ENCODE data around the gene LRFN4. TPM values are rescaled to one million over a fixed set of nuclear protein-coding genes. Genes with fewer than 3 reads are reported as not detected.

LRFN4 gene
- total RNA-seq, 1 experiment from 2014 or later, result 70.3 TPM

GRCh38 chr11:66814678-66815077 lies 42.2 kb upstream of the LRFN4 start:
- no peaks in the 10 kb centered on the region for H3K27me3 Mint-ChIP-seq (ENCODE audit: low read depth)
- H3K36me3 Mint-ChIP-seq, result no peaks in the 10 kb centered on the region
- CTCF ChIA-PET, result no interaction called here
- POLR2A ChIA-PET, result no interaction called here
- H3K4me1 Mint-ChIP-seq, result peaks cover 29% of the 10 kb centered on the region
- ATAC-seq (no peak), DNase-seq (ENCODE audit: low spot score) (no peak)
- H3K27ac Mint-ChIP-seq, result no peak overlapping the region
- TF ChIP-seq, protein P1, sequence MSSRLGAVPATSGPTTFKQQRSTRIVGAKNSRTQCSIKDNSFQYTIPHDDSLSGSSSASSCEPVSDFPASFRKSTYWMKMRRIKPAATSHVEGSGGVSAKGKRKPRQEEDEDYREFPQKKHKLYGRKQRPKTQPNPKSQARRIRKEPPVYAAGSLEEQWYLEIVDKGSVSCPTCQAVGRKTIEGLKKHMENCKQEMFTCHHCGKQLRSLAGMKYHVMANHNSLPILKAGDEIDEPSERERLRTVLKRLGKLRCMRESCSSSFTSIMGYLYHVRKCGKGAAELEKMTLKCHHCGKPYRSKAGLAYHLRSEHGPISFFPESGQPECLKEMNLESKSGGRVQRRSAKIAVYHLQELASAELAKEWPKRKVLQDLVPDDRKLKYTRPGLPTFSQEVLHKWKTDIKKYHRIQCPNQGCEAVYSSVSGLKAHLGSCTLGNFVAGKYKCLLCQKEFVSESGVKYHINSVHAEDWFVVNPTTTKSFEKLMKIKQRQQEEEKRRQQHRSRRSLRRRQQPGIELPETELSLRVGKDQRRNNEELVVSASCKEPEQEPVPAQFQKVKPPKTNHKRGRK (CRISPR knock-in tag; IDR thresholded peaks at IDR 0.05; ENCODE audit: borderline replicate concordance), result no peak
- TF ChIP-seq, protein P2, sequence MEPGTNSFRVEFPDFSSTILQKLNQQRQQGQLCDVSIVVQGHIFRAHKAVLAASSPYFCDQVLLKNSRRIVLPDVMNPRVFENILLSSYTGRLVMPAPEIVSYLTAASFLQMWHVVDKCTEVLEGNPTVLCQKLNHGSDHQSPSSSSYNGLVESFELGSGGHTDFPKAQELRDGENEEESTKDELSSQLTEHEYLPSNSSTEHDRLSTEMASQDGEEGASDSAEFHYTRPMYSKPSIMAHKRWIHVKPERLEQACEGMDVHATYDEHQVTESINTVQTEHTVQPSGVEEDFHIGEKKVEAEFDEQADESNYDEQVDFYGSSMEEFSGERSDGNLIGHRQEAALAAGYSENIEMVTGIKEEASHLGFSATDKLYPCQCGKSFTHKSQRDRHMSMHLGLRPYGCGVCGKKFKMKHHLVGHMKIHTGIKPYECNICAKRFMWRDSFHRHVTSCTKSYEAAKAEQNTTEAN (CRISPR knock-in tag; IDR thresholded peaks at IDR 0.05), result no peak
- TF ChIP-seq, protein P3, sequence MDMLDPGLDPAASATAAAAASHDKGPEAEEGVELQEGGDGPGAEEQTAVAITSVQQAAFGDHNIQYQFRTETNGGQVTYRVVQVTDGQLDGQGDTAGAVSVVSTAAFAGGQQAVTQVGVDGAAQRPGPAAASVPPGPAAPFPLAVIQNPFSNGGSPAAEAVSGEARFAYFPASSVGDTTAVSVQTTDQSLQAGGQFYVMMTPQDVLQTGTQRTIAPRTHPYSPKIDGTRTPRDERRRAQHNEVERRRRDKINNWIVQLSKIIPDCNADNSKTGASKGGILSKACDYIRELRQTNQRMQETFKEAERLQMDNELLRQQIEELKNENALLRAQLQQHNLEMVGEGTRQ (CRISPR knock-in tag; IDR thresholded peaks at IDR 0.05), result no peak
- TF ChIP-seq, protein P4, sequence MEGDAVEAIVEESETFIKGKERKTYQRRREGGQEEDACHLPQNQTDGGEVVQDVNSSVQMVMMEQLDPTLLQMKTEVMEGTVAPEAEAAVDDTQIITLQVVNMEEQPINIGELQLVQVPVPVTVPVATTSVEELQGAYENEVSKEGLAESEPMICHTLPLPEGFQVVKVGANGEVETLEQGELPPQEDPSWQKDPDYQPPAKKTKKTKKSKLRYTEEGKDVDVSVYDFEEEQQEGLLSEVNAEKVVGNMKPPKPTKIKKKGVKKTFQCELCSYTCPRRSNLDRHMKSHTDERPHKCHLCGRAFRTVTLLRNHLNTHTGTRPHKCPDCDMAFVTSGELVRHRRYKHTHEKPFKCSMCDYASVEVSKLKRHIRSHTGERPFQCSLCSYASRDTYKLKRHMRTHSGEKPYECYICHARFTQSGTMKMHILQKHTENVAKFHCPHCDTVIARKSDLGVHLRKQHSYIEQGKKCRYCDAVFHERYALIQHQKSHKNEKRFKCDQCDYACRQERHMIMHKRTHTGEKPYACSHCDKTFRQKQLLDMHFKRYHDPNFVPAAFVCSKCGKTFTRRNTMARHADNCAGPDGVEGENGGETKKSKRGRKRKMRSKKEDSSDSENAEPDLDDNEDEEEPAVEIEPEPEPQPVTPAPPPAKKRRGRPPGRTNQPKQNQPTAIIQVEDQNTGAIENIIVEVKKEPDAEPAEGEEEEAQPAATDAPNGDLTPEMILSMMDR (IDR thresholded peaks at IDR 0.05), result no peak
- TF ChIP-seq SP1 (CRISPR knock-in tag; conservative IDR thresholded peaks at IDR 0.05) (no peak), ZNF396 (CRISPR knock-in tag; IDR thresholded peaks at IDR 0.05; ENCODE audit: borderline replicate concordance) (no peak)
- no peaks in the 10 kb centered on the region for H3K9me3 Mint-ChIP-seq
- no peak overlapping the region for H3K4me3 Mint-ChIP-seq

DNA sequence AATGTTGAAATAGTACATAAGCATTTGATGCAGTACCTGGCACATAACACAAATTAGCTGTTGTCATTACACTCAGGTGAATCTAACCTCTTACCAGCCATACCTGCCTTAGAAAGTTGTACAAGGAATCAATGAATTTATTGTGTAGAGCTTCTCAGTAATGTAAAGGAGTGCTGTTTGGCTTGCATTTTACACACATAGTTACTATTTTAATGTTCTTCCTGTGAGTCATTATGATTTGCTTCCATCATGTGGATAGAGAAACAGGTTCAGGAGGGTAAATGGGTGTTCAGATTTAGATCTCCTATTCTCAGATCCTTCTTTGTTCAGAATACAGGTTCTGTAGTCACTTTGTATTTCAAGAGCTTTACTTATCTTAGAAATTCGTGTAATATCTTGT lies 41.2 kb upstream of the LRFN4 start:
- DNase-seq (ENCODE audit: low spot score), result no peak
- CTCF ChIA-PET, result no interaction called here
- Mint-ChIP-seq H3K4me1 (peaks cover 19% of the 10 kb centered on the region), H3K27me3 (ENCODE audit: low read depth) (no peaks in the 10 kb centered on the region), H3K36me3 (no peaks in the 10 kb centered on the region), H3K27ac (no peak overlapping the region), H3K4me3 (no peak overlapping the region), H3K9me3 (no peaks in the 10 kb centered on the region)
- POLR2A ChIA-PET, result no interaction called here
- ATAC-seq, result no peak
- TF ChIP-seq ZNF425 (CRISPR knock-in tag; conservative IDR thresholded peaks at IDR 0.05) (no peak), ZNF232 (CRISPR knock-in tag; IDR thresholded peaks at IDR 0.05) (no peak), E2F5 (CRISPR knock-in tag; IDR thresholded peaks at IDR 0.05) (no peak), ZNF281 (CRISPR knock-in tag; IDR thresholded peaks at IDR 0.05) (no peak), ZBTB21 (CRISPR knock-in tag; IDR thresholded peaks at IDR 0.05; ENCODE audit: borderline replicate concordance) (no peak), PREB (CRISPR knock-in tag; IDR thresholded peaks at IDR 0.05; ENCODE audit: borderline replicate concordance) (no peak), ETV6 (CRISPR knock-in tag; IDR thresholded peaks at IDR 0.05) (no peak)
- TF ChIP-seq, protein P5, sequence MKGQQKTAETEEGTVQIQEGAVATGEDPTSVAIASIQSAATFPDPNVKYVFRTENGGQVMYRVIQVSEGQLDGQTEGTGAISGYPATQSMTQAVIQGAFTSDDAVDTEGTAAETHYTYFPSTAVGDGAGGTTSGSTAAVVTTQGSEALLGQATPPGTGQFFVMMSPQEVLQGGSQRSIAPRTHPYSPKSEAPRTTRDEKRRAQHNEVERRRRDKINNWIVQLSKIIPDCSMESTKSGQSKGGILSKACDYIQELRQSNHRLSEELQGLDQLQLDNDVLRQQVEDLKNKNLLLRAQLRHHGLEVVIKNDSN (CRISPR knock-in tag; IDR thresholded peaks at IDR 0.05), result no peak
- TF ChIP-seq, protein P1 (CRISPR knock-in tag; IDR thresholded peaks at IDR 0.05; ENCODE audit: borderline replicate concordance), result no peak
- TF ChIP-seq, protein P6, sequence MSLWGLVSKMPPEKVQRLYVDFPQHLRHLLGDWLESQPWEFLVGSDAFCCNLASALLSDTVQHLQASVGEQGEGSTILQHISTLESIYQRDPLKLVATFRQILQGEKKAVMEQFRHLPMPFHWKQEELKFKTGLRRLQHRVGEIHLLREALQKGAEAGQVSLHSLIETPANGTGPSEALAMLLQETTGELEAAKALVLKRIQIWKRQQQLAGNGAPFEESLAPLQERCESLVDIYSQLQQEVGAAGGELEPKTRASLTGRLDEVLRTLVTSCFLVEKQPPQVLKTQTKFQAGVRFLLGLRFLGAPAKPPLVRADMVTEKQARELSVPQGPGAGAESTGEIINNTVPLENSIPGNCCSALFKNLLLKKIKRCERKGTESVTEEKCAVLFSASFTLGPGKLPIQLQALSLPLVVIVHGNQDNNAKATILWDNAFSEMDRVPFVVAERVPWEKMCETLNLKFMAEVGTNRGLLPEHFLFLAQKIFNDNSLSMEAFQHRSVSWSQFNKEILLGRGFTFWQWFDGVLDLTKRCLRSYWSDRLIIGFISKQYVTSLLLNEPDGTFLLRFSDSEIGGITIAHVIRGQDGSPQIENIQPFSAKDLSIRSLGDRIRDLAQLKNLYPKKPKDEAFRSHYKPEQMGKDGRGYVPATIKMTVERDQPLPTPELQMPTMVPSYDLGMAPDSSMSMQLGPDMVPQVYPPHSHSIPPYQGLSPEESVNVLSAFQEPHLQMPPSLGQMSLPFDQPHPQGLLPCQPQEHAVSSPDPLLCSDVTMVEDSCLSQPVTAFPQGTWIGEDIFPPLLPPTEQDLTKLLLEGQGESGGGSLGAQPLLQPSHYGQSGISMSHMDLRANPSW (CRISPR knock-in tag; conservative IDR thresholded peaks at IDR 0.05; ENCODE audit: low read depth), result no peak

All from WTC11 (cell line).